Esophagus squamous epithelium (tissue), 5 donors: Measurements from ENCODE around the gene HNF4A. TPM values are rescaled to one million over a fixed set of nuclear protein-coding genes. Genes with fewer than 3 reads are reported as not detected.

ENCODE experiments used
- DNase-seq: peaks from one replicate; lab custom pipeline; 2025; lab: John Stamatoyannopoulos, UW
- H3K27ac ChIP-seq, 4 donors: fragments of 200-600 bp; sonication (generic); one replicate each; pipeline ENCODE4 v1.5.1; 2016 to 2019; ENCODE audit warnings: mild to moderate bottlenecking in 1 of 4
- H3K27me3 ChIP-seq, 4 donors: fragments of 200-600 bp; sonication (generic); 1 replicate in 3 of 4; 2 replicates in 1 of 4; pipeline versions ENCODE4 v1.5.1 to v1.6.0; 2017 to 2021; ENCODE audit warnings: antibody characterized with exemption in 1 of 4
- H3K36me3 ChIP-seq, 3 donors: fragments of 200-600 bp; sonication (generic); one replicate each; pipeline ENCODE4 v1.5.1; 2016 to 2019
- H3K4me1 ChIP-seq, 3 donors: fragments of 200-600 bp; sonication (generic); one replicate each; pipeline ENCODE4 v1.5.1; 2017 to 2019
- H3K4me3 ChIP-seq, 4 donors: fragments of 200-600 bp; sonication (generic); 1 replicate in 3 of 4; 2 replicates in 1 of 4; pipeline ENCODE4 v1.5.1; 2016 to 2019; ENCODE audit warnings: mild to moderate bottlenecking in 2 of 4, moderate library complexity in 1 of 4
- H3K9me3 ChIP-seq, 3 donors: fragments of 200-600 bp; sonication (generic); one replicate each; pipeline ENCODE4 v1.5.1; 2016 to 2019
- POLR2A ChIP-seq, 4 donors: fragments of 450-650 bp; IDR thresholded peaks; one replicate each; pipeline ENCODE4 v1.6.1; 2017; ENCODE audit warnings: antibody characterized with exemption in 4 of 4, mild to moderate bottlenecking in 4 of 4, moderate library complexity in 3 of 4
- WGBS, 2 donors: methylation state at CpG; one replicate each; pipeline ENCODE4 v1.1.5; 2018; 5-methylcytosine and 5-hydroxymethylcytosine counted together
- intact Hi-C: fragments of 100-400 bp; cut with DNase I; formaldehyde crosslinking; loops from one replicate; pipeline ENCODE4 v1.15.0; 2022
- total RNA-seq, 4 donors: library from RNA; depleted of rRNA; stranded (reverse); fragments of >200 nt; gene quantifications; one replicate each; pipeline ENCODE4 v1.1.0, GENCODE V29; 2016
- TF ChIP-seq, protein P1 (sequence below), 6 experiments: fragments of 450-650 bp in 4 of 6; fragments of 200-600 bp in 2 of 6; sonication (generic) in 2 of 6; IDR thresholded peaks; one replicate each; pipeline ENCODE4 v1.5.1; 2016 to 2019; ENCODE audit warnings: antibody characterized with exemption in 6 of 6, mild to moderate bottlenecking in 4 of 6, moderate library complexity in 4 of 6
- donor health status: DM: yes; HTN: yes; CAD: no.

The HNF4A gene
- total RNA-seq, 4 donors from 2014 or later = not detected

DNA sequence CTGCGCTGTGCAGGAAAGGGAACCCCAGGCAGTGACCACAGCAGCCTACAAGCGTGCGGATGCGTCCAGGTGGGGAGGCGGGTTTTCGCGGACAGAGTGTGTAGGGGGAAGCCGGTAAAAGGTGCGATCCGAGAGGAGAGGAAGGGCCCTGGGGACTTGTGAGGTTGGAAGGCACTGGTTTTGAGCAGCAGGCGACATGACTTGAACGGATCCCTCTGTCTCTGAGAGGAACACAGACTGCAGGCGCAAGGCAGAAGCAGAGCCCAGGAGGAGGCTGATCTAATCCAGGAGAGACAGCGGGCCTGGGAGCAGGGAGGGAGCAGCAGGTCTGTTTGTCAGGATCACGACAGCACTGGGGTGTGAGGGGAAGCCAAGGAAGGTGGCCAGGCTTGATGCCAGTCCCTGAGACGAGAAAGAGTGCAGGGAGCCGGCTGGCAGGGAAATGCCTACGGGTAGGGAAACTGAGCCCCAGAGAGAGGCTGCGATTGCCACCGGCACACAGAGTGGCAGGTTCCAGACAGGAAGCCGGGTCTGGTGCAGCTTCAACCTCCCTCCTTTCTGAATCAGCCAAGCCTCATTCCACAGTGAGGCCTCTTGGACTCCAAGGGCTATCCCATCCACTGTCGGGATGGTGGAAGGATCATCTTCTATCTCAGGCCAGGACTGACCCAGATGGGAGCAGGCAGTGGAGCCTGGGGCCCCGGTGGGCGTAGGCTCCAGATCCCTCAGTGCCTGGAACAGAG is 57.1 kb downstream of the HNF4A start:
- H3K4me3 ChIP-seq = no peak overlapping the region
- H3K36me3 ChIP-seq = no peaks in the 10 kb centered on the region
- TF ChIP-seq, protein P1, sequence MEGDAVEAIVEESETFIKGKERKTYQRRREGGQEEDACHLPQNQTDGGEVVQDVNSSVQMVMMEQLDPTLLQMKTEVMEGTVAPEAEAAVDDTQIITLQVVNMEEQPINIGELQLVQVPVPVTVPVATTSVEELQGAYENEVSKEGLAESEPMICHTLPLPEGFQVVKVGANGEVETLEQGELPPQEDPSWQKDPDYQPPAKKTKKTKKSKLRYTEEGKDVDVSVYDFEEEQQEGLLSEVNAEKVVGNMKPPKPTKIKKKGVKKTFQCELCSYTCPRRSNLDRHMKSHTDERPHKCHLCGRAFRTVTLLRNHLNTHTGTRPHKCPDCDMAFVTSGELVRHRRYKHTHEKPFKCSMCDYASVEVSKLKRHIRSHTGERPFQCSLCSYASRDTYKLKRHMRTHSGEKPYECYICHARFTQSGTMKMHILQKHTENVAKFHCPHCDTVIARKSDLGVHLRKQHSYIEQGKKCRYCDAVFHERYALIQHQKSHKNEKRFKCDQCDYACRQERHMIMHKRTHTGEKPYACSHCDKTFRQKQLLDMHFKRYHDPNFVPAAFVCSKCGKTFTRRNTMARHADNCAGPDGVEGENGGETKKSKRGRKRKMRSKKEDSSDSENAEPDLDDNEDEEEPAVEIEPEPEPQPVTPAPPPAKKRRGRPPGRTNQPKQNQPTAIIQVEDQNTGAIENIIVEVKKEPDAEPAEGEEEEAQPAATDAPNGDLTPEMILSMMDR (IDR thresholded peaks at IDR 0.05) = no peak
- no peak for TF ChIP-seq POLR2A (IDR thresholded peaks at IDR 0.05)
- peaks cover 0 to 50% (median 0%) of the 10 kb centered on the region in 4 donors for H3K27me3 ChIP-seq
- no peak for DNase-seq
- H3K27ac ChIP-seq = no peak overlapping the region
- 58 to 61% methylated on average over 21 to 22 of the region's 24 CpGs for WGBS, 2 donors
- H3K9me3 ChIP-seq = no peaks in the 10 kb centered on the region
- H3K4me1 ChIP-seq = peaks cover 0 to 14% (median 0%) of the 10 kb centered on the region in 3 donors
- intact Hi-C loops = no loop called here

DNA sequence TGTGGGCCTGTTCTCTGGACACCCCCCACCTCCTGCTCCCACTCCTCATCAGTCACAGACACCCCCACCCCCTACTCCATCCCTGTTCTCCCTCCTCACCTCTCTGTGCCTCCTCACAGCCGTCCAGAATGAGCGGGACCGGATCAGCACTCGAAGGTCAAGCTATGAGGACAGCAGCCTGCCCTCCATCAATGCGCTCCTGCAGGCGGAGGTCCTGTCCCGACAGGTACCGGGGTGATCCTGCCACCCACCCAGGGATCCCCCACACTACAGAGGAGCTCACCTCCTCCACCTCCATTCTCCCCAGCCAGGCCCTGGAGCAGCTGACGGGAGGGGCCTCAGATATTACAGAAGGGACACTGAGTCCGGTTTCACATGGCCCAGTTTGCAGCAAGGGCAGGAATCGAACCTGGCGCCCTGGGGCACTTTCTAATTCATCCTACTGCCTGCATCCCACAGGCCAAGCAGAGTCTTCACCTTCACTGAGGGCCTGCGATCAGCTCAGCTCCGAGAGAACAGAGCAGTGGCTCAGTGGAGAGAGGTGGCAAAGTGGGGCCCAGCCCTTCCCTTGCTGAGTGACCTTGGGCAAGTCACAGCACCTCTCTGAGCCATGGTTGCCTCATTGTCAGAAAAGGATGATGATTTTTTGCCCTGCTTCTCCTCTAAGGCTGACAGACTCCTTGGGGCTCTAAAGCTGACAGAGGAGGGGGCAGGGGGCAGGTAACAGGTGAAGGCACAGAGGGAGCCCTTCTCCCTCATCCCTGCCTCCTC is 58.3 kb downstream of the HNF4A start:
- H3K4me3 ChIP-seq = no peak overlapping the region
- H3K36me3 ChIP-seq = no peaks in the 10 kb centered on the region
- no peak for DNase-seq
- H3K4me1 ChIP-seq = peaks cover 0 to 2% (median 0%) of the 10 kb centered on the region in 3 donors
- H3K9me3 ChIP-seq = no peaks in the 10 kb centered on the region
- TF ChIP-seq, protein P1 (IDR thresholded peaks at IDR 0.05) = no peak
- no peak for TF ChIP-seq POLR2A (IDR thresholded peaks at IDR 0.05)
- 92 to 94% methylated on average over 3 to 6 of the region's 14 CpGs for whole genome bisulfite sequencing, 2 donors
- no peak overlapping the region for H3K27ac ChIP-seq
- peaks cover 0 to 50% (median 0%) of the 10 kb centered on the region in 4 donors for H3K27me3 ChIP-seq
- intact Hi-C loops = no loop called here

DNA sequence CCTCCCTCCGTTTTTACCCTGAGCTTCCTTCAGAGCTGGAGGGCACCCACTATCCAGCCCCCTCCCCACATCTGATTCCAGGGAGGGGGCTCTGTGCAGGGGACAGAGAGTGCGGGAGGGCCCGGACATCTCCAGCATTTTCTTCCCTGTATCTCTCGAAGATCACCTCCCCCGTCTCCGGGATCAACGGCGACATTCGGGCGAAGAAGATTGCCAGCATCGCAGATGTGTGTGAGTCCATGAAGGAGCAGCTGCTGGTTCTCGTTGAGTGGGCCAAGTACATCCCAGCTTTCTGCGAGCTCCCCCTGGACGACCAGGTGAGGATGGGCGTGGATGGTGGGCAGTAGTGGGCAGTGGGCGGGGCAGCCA is 58.8 kb downstream of the HNF4A start:
- DNase-seq = no peak
- Histone ChIP-seq H3K9me3 (no peaks in the 10 kb centered on the region), H3K27me3 (peaks cover 0 to 50% (median 0%) of the 10 kb centered on the region in 4 donors), H3K4me3 (no peak overlapping the region), H3K36me3 (no peaks in the 10 kb centered on the region), H3K4me1 (no peaks in the 10 kb centered on the region), H3K27ac (no peak overlapping the region)
- intact Hi-C loops = no loop called here
- WGBS, 2 donors = 77 to 78% methylated on average over 12 to 16 of the region's 16 CpGs
- TF ChIP-seq, protein P1 (IDR thresholded peaks at IDR 0.05) = no peak
- no peak for TF ChIP-seq POLR2A (IDR thresholded peaks at IDR 0.05)

DNA sequence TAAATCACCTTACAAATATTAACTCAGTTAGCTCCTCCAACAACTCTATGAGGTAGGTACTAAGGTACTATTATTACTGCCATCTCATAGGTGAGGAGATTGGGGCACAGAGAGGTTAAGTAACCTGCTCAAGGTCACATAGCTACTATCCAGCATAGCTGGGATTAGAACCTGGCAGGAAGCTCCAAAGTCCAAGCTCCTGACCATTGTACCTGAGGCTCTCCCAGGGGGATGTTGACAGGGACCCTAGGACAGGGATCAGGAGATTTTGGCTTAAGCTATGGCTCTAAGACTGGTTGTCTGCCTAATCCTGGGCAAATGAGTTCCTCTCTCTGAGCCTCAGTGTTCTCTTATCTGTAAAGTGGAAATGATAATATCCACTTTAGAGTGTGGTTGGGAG is 59.3 kb downstream of the HNF4A start:
- Histone ChIP-seq H3K4me3 (no peak overlapping the region), H3K36me3 (no peaks in the 10 kb centered on the region), H3K27me3 (peaks cover 0 to 50% (median 0%) of the 10 kb centered on the region in 4 donors), H3K9me3 (no peaks in the 10 kb centered on the region), H3K4me1 (no peaks in the 10 kb centered on the region), H3K27ac (no peak overlapping the region)
- intact Hi-C loops = no loop called here
- DNase-seq = no peak
- TF ChIP-seq, protein P1 (IDR thresholded peaks at IDR 0.05) = no peak
- TF ChIP-seq POLR2A (IDR thresholded peaks at IDR 0.05) = no peak
